ENCODE results near the gene DSG3. TPM values are rescaled to one million over a fixed set of nuclear protein-coding genes. Genes with fewer than 3 reads are reported as not detected.

The DSG3 gene
- total RNA-seq, 1 experiment from 2014 or later: 0.04 TPM

GRCh38 chr18:31509571-31509970, 62.0 kb downstream of the DSG3 start:
- Histone ChIP-seq H3K4me1 (ENCODE audit: insufficient read depth, low read length) (peaks cover 3% of the 10 kb centered on the region; the same call in 1 of the 2 replicates), H3K23ac (ENCODE audit: insufficient read length, low read depth, low read length) (no peak overlapping the region), H3K79me2 (ENCODE audit: insufficient read depth, low read length) (peaks cover 21% of the 10 kb centered on the region; the same call in 1 of the 2 replicates), H4K20me1 (ENCODE audit: control insufficient read depth, insufficient read depth, insufficient read length) (no peaks in the 10 kb centered on the region), H2BK12ac (ENCODE audit: insufficient read length, low read depth, low read length) (no peak overlapping the region), H3K23me2 (ENCODE audit: insufficient read length, low read depth, low read length, poor library complexity, severe bottlenecking) (no peaks in the 10 kb centered on the region), H3K27ac (ENCODE audit: insufficient read length, low read depth, low read length) (no peak overlapping the region), H3K18ac (ENCODE audit: insufficient read length, low read depth, low read length) (no peak overlapping the region), H4K5ac (ENCODE audit: insufficient read length, low read depth, low read length) (no peak overlapping the region), H3K9ac (ENCODE audit: extremely low read depth, insufficient read length, low read length) (no peak overlapping the region), H3K14ac (ENCODE audit: insufficient read depth, low read length) (no peak overlapping the region), H3K27me3 (ENCODE audit: insufficient read depth, low read length) (no peaks in the 10 kb centered on the region), H3K79me1 (ENCODE audit: insufficient read depth, low read depth, low read length, poor library complexity, severe bottlenecking) (peaks cover 3% of the 10 kb centered on the region), H3K4ac (ENCODE audit: low read depth, low read length) (no peak overlapping the region), H4K91ac (ENCODE audit: insufficient read length, low read depth, low read length) (no peak overlapping the region), H3K9me3 (ENCODE audit: control insufficient read depth, low read depth, low read length) (no peaks in the 10 kb centered on the region), H3K56ac (ENCODE audit: insufficient read length, low read depth, low read length) (no peak overlapping the region), H2AFZ (ENCODE audit: low read length) (no peak overlapping the region), H2BK15ac (ENCODE audit: low read depth, low read length) (no peak overlapping the region), H2BK5ac (ENCODE audit: insufficient read length, low read length) (no peak overlapping the region), H2BK20ac (ENCODE audit: low read depth, low read length, poor library complexity, severe bottlenecking) (no peak overlapping the region), H4K8ac (replicated peaks; ENCODE audit: insufficient read length, low read depth, low read length) (no peak overlapping the region), H2BK120ac (ENCODE audit: low read depth, low read length, poor library complexity, severe bottlenecking) (no peak overlapping the region), H3K4me2 (ENCODE audit: insufficient read depth, insufficient read length, low read length) (no peak overlapping the region), H3T11ph (ENCODE audit: low read length) (no peak overlapping the region), H2AK5ac (ENCODE audit: insufficient read length, low read length) (no peak overlapping the region)
- TF ChIP-seq, protein P1, sequence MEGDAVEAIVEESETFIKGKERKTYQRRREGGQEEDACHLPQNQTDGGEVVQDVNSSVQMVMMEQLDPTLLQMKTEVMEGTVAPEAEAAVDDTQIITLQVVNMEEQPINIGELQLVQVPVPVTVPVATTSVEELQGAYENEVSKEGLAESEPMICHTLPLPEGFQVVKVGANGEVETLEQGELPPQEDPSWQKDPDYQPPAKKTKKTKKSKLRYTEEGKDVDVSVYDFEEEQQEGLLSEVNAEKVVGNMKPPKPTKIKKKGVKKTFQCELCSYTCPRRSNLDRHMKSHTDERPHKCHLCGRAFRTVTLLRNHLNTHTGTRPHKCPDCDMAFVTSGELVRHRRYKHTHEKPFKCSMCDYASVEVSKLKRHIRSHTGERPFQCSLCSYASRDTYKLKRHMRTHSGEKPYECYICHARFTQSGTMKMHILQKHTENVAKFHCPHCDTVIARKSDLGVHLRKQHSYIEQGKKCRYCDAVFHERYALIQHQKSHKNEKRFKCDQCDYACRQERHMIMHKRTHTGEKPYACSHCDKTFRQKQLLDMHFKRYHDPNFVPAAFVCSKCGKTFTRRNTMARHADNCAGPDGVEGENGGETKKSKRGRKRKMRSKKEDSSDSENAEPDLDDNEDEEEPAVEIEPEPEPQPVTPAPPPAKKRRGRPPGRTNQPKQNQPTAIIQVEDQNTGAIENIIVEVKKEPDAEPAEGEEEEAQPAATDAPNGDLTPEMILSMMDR (conservative IDR thresholded peaks at IDR 0.05): no peak
- Mint-ChIP-seq H3K27me3 (ENCODE audit: low read depth) (no peaks in the 10 kb centered on the region), H3K36me3 (ENCODE audit: insufficient read depth in 1 of 3, low read depth in 3 of 3) (peaks cover 11 to 20% (median 18%) of the 10 kb centered on the region in 3 experiments), H3K4me1 (peaks cover 24 to 34% of the 10 kb centered on the region in 2 experiments), H3K9me3 (peaks cover 5 to 9% of the 10 kb centered on the region in 2 experiments), H3K27ac (no peak overlapping the region), H3K4me3 (no peak overlapping the region)
- DNase-seq: no peak
- WGBS (ENCODE audit: extremely low coverage, insufficient read length, low lambda C conversion rate): no CpG with 5 or more reads among the region's 3 CpGs
